CD4-positive, alpha-beta T cell (primary cell): ENCODE data around the gene RNF113B. TPM values are rescaled to one million over a fixed set of nuclear protein-coding genes. Genes with fewer than 3 reads are reported as not detected.

Source experiments
- ATAC-seq: fragments of 200-7000 bp; cut with Tn5 transposase; one replicate; pipeline ENCODE4 v1.10.0; 2022; ENCODE audit warnings: mild to moderate bottlenecking; ENCODE audit not compliant: poor library complexity
- CTCF ChIA-PET: fragments of 350-600 bp; sonication (Branson Sonifier 250); formaldehyde crosslinking; loops from one replicate; lab custom pipeline; 2021; ENCODE audit warnings: antibody characterized with exemption, inconsistent platforms; lab: Charles Lee
- POLR2A ChIA-PET: fragments of 350-600 bp; sonication (Branson Sonifier 250); formaldehyde crosslinking; loops from one replicate; lab custom pipeline; 2021; ENCODE audit warnings: antibody characterized with exemption, inconsistent platforms; lab: Charles Lee
- DNase-seq, 14 experiments: peaks; one replicate each; pipeline ENCODE4 v3.0.0-alpha.2; 2013 to 2020; ENCODE audit warnings: mixed read lengths in 2 of 14
- H3K27ac ChIP-seq, 2 donors: one replicate each; pipeline versions ENCODE4 v1.5.1 to v1.7.0; 2013; ENCODE audit warnings: low read length in 2 of 2, low read depth in 1 of 2, mild to moderate bottlenecking in 1 of 2
- H3K27me3 ChIP-seq, 2 experiments: 1 replicate in 1 of 2; 2 replicates in 1 of 2; pipeline versions ENCODE4 v1.6.1 to v1.7.0; 2013; ENCODE audit warnings: low read length in 2 of 2, control low read depth in 1 of 2, mild to moderate bottlenecking in 1 of 2, moderate library complexity in 1 of 2; ENCODE audit not compliant: insufficient read depth in 2 of 2, control insufficient read depth in 1 of 2
- H3K36me3 ChIP-seq: one replicate; pipeline ENCODE4 v1.6.1; 2013; ENCODE audit warnings: low read length, control low read depth; ENCODE audit not compliant: insufficient read depth
- H3K4me1 ChIP-seq: one replicate; pipeline ENCODE4 v1.6.1; 2013; ENCODE audit warnings: low read length, control low read depth; ENCODE audit not compliant: insufficient read depth
- H3K4me3 ChIP-seq: one replicate; pipeline ENCODE4 v1.5.1; 2013; ENCODE audit warnings: mild to moderate bottlenecking, low read length, moderate library complexity
- H3K9me3 ChIP-seq, 2 experiments: 1 replicate in 1 of 2; 2 replicates in 1 of 2; pipeline versions ENCODE4 v1.6.1 to v1.7.0; 2013; ENCODE audit warnings: low read length in 2 of 2, mild to moderate bottlenecking in 2 of 2, control low read depth in 1 of 2, moderate library complexity in 1 of 2; ENCODE audit not compliant: control insufficient read depth in 1 of 2, insufficient read depth in 1 of 2
- H3K27ac Mint-ChIP-seq: one replicate; pipeline ENCODE4 v1.8.0; 2020; ENCODE audit warnings: mixed read lengths
- H3K27me3 Mint-ChIP-seq: one replicate; pipeline ENCODE4 v1.8.0; 2021; ENCODE audit warnings: mixed read lengths
- H3K36me3 Mint-ChIP-seq: one replicate; pipeline ENCODE4 v1.8.0; 2021; ENCODE audit warnings: low read depth, mixed read lengths
- H3K4me1 Mint-ChIP-seq: one replicate; pipeline ENCODE4 v1.8.0; 2021; ENCODE audit warnings: low read depth, mixed read lengths
- H3K4me3 Mint-ChIP-seq: one replicate; pipeline ENCODE4 v1.8.0; 2020; ENCODE audit warnings: mild to moderate bottlenecking, mixed read lengths
- H3K9me3 Mint-ChIP-seq: one replicate; pipeline ENCODE4 v1.8.0; 2020; ENCODE audit warnings: mixed read lengths
- intact Hi-C, 2 experiments: fragments of 100-400 bp; cut with DNase I in 1 of 2; cut with micrococcal nuclease in 1 of 2; formaldehyde crosslinking; loops; one replicate each; pipeline versions ENCODE4 v1.15.1 to v1.9.0; 2023 to 2025; cut with DNase I, micrococcal nuclease
- total RNA-seq, 174 experiments: library from RNA in 2 of 174; stranded (reverse) in 2 of 174; gene quantifications; one replicate each; pipeline ENCODE4 v1.2.3 and lab custom pipeline; 2021 to 2026
- TF ChIP-seq, protein P1 (sequence below): fragments of 200-600 bp; IDR thresholded peaks from one replicate; pipeline ENCODE4 v1.8.0; 2022; ENCODE audit warnings: antibody characterized with exemption, mild to moderate bottlenecking

Gene RNF113B
- total RNA-seq, 2 experiments from 2014 or later = not detected

DNA sequence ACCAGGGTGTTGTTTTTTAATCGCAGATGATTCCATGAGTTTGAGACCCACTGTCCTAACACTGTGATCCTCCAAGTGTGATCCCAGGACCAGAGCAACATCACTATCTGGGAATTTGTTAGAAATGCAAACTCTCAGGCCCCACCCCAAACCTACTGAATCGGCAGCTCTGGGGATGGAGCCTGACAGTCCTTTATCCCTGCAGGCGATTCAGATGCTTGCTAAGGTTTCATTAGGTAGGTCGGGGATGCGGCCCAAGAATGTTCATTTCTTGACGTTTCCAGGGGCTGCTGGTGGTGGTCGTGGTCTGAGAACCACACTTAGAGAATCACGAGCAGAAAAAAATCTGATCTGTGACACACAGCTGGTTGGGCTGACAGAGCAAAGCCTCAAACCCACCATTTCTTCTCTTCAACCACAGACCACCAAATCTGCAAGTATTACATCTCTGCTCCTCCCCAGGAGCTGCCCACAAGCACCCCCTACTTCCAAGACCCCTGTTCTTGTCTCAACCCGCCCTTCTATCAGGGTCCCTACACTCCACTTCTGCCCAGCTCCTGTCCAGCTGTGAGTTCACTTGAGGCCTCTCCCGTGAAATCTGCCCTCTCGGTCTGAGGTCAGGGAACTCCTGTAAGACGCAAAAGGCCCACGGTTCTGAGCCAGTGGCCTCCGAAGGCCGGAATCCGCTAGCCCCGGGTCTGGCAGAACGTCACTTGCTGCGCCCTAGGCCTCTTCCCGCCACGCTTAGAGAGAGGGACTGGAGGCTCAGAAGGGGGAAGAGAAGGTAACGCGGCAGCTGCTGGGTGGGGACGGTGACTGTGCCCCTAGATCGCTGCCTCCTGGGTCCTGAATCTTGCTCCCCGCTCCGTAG lies 35.3 kb downstream of the RNF113B start:
- Mint-ChIP-seq H3K4me1 (no peaks in the 10 kb centered on the region), H3K27ac (no peak overlapping the region), H3K9me3 (no peaks in the 10 kb centered on the region), H3K36me3 (no peaks in the 10 kb centered on the region), H3K27me3 (peaks cover 67% of the 10 kb centered on the region), H3K4me3 (no peak overlapping the region)
- peaks cover 27 to 38% of the 10 kb centered on the region in 2 experiments for H3K27me3 ChIP-seq
- TF ChIP-seq, protein P1, sequence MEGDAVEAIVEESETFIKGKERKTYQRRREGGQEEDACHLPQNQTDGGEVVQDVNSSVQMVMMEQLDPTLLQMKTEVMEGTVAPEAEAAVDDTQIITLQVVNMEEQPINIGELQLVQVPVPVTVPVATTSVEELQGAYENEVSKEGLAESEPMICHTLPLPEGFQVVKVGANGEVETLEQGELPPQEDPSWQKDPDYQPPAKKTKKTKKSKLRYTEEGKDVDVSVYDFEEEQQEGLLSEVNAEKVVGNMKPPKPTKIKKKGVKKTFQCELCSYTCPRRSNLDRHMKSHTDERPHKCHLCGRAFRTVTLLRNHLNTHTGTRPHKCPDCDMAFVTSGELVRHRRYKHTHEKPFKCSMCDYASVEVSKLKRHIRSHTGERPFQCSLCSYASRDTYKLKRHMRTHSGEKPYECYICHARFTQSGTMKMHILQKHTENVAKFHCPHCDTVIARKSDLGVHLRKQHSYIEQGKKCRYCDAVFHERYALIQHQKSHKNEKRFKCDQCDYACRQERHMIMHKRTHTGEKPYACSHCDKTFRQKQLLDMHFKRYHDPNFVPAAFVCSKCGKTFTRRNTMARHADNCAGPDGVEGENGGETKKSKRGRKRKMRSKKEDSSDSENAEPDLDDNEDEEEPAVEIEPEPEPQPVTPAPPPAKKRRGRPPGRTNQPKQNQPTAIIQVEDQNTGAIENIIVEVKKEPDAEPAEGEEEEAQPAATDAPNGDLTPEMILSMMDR = no peak
- H3K9me3 ChIP-seq = peaks cover 0 to 9% of the 10 kb centered on the region in 2 experiments
- H3K36me3 ChIP-seq = no peaks in the 10 kb centered on the region
- H3K4me3 ChIP-seq = no peak overlapping the region
- peaks cover 8% of the 10 kb centered on the region for H3K4me1 ChIP-seq
- ChIA-PET POLR2A (no interaction called here), CTCF (no interaction called here)
- ATAC-seq (no peak), DNase-seq (no peak)
- no peak overlapping the region for H3K27ac ChIP-seq
- intact Hi-C loops = no loop called here

DNA sequence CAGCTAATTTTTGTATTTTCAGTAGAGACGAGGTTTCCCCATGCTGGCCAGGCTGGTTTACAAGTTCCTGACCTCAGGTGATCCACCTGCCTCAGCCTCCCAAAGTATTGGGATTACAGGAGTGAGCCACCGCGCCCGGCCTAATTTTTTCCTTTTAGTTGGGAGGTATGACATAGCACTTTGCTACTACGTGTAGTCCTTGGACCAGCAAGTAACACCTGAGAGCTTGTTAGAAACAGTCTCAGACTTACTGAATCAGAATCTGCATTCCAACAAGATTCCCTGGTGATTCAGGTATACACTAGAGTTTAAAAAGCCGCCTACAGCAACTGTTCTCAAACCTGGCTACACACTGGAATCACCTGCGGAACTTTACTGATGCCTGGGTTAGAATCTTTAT lies 36.0 kb downstream of the RNF113B start:
- DNase-seq (no peak), ATAC-seq (no peak)
- ChIA-PET CTCF (no interaction called here), POLR2A (no interaction called here)
- Mint-ChIP-seq H3K27ac (no peak overlapping the region), H3K36me3 (no peaks in the 10 kb centered on the region), H3K27me3 (peaks cover 62% of the 10 kb centered on the region), H3K4me3 (no peak overlapping the region), H3K4me1 (no peaks in the 10 kb centered on the region), H3K9me3 (no peaks in the 10 kb centered on the region)
- H3K9me3 ChIP-seq = peaks cover 0 to 9% of the 10 kb centered on the region in 2 experiments
- H3K4me3 ChIP-seq = no peak overlapping the region
- H3K4me1 ChIP-seq = peaks cover 8% of the 10 kb centered on the region
- TF ChIP-seq, protein P1 = no peak
- H3K27ac ChIP-seq = no peak overlapping the region
- peaks cover 27 to 34% of the 10 kb centered on the region in 2 experiments for H3K27me3 ChIP-seq
- intact Hi-C loops = no loop called here
- no peaks in the 10 kb centered on the region for H3K36me3 ChIP-seq

DNA sequence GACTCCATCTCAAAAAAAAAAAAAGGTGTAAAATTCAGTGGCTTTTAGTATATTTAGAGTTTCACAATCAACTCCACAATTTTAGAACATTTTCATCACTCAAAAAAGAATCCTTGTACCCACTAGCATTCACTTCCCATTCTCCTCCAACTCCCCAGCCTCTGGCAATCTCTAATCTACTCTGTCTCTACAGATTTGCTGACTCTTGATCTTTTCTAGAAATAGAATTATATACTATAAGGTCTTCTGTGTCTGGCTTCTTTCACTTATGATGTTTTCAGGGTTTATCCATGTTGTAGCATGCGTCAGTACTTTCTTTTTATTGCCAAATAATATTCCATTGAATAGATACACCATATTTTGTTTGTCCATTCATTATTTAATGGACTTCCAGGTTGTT lies 42.2 kb downstream of the RNF113B start:
- TF ChIP-seq, protein P1 = no peak
- H3K36me3 Mint-ChIP-seq = no peaks in the 10 kb centered on the region
- H3K27me3 Mint-ChIP-seq = peaks cover 53% of the 10 kb centered on the region
- Histone ChIP-seq H3K27ac (no peak overlapping the region), H3K27me3 (peaks cover 0 to 4% of the 10 kb centered on the region in 2 experiments), H3K36me3 (no peaks in the 10 kb centered on the region), H3K9me3 (no peaks in the 10 kb centered on the region), H3K4me3 (no peak overlapping the region), H3K4me1 (no peaks in the 10 kb centered on the region)
- POLR2A ChIA-PET = no interaction called here
- no peak overlapping the region for H3K27ac Mint-ChIP-seq
- H3K4me3 Mint-ChIP-seq = no peak overlapping the region
- DNase-seq = no peak
- no peaks in the 10 kb centered on the region for H3K4me1 Mint-ChIP-seq
- CTCF ChIA-PET = no interaction called here
- intact Hi-C loops = no loop called here
- H3K9me3 Mint-ChIP-seq = no peaks in the 10 kb centered on the region
- no peak for ATAC-seq
